Thyroid gland (tissue), 4 donors: Measurements from ENCODE around the gene NT5E.

Experiments used
- POLR2A ChIP-seq, 2 donors: fragments of 450-650 bp; IDR thresholded peaks; one replicate each; pipeline ENCODE4 v1.6.1; 2017; ENCODE audit warnings: antibody characterized with exemption in 2 of 2, mild to moderate bottlenecking in 2 of 2, moderate library complexity in 1 of 2
- TF ChIP-seq, protein P1 (sequence below), 6 experiments: fragments of 200-600 bp in 3 of 6; fragments of 450-650 bp in 3 of 6; sonication (generic) in 3 of 6; IDR thresholded peaks; one replicate each; pipeline ENCODE4 v1.5.1; 2016 to 2019; ENCODE audit warnings: antibody characterized with exemption in 6 of 6, mild to moderate bottlenecking in 2 of 6, inconsistent platforms in 1 of 6, moderate library complexity in 1 of 6

DNA sequence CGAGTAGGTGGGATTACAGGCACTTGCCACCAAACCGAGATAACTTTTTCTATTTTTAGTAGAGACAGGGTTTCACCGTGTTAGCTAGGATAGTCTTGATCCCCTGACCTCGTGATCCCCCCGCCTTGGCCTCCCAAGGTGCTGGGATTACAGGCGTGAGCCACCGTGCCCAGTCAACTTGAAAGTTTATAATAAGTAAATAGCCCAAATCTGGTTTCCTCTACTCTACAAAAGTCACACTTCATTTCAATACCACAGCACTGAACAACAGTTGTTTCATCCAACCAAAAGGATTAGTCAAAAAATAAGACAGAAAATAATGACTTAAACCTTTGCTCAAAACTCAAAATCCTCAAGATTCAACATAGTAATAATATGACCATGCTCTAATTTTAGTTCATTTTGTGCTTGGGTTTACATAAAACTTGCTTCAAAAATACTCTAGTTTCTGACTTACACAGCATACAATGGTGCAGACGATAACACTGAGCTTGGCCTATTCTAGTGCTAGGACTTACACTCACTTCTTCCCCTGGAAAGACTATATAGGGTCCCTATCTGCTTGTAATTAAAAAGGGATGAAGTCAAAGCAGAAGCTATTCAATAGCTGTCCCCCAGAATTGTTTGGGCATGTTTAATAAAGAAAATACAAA, 56.7 kb downstream of the NT5E start:
- TF ChIP-seq, protein P1, sequence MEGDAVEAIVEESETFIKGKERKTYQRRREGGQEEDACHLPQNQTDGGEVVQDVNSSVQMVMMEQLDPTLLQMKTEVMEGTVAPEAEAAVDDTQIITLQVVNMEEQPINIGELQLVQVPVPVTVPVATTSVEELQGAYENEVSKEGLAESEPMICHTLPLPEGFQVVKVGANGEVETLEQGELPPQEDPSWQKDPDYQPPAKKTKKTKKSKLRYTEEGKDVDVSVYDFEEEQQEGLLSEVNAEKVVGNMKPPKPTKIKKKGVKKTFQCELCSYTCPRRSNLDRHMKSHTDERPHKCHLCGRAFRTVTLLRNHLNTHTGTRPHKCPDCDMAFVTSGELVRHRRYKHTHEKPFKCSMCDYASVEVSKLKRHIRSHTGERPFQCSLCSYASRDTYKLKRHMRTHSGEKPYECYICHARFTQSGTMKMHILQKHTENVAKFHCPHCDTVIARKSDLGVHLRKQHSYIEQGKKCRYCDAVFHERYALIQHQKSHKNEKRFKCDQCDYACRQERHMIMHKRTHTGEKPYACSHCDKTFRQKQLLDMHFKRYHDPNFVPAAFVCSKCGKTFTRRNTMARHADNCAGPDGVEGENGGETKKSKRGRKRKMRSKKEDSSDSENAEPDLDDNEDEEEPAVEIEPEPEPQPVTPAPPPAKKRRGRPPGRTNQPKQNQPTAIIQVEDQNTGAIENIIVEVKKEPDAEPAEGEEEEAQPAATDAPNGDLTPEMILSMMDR (IDR thresholded peaks at IDR 0.05): no peak
- TF ChIP-seq POLR2A (IDR thresholded peaks at IDR 0.05): no peak
